ENCODE data around the gene FBXW2.
"Not testable (repeated sequence)": the region's sequence is repeated elsewhere in the genome, so short reads cannot be mapped to it uniquely, and the experiment has no call there.

FBXW2 gene

GRCh38 chr9:120792898-120793765 is at the start of gene FBXW2:
TSS of gene FBXW2 (minus strand) at chr9:120793416. CDS start at chr9:120788258, 5,158 bp downstream.
- DNase-seq = peak; percentile 82

DNA sequence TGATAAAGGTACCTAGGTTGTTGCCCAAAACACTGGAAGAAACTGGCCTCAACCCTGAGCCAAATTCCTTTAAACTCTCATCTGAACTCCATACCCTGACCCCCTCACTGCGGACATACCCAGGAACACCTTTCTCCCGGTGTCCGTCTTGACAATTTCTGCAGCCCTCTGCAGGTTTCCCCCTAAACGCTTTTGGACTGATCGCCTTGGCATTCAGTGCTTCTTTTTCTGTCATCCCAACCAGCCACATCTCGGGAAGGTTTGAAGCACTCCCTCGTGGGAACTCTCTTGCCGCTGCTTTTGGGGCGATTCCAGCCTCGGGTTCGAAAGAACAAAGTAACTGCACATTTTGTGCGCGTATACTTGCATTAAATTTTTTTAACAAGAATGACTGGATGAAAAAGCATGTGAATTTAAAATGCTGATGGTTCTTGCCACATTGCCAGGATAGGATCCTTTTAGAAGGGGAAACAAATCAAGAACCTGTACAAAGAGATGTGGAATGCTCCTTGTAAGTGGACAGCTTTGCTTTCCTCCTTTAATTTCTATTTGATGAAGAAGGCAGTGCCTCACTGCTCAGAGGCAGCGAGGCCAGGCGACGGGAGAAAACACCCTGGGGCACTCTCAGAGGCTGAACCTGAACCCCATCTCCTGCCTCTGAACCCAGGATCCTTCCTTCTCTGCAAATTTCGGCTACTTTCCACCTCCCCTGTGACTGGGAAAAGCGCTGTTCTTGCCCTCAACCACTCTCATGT is 48.9 kb upstream of the FBXW2 start:
- DNase-seq = no peak

- DNase-seq = no peak
Observed at GRCh38 chr9:120839146-120839545, 45.9 kb upstream of the FBXW2 start.

- DNase-seq = no peak
Observed at GRCh38 chr9:120837921-120838320, 44.7 kb upstream of the FBXW2 start.

DNA sequence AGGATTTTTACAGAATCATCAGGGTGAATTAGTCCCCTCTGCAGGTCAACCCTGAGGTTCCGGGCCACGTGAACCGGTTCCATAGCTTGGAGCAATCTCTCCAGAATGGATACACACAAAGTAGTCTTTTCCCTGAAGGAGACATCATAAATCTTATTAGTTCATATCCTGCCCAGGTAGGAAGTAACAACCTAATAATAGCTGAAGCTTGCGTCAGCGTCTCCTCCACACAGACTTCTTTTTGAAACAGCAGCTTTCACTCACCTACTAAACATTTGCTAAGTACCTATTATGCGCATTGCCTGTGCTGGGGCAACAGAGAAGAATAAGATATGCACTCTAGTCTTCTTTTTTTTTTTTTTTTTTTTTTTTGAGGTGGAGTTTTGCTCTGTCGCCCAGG is 40.1 kb upstream of the FBXW2 start:
- no peak for DNase-seq

DNA sequence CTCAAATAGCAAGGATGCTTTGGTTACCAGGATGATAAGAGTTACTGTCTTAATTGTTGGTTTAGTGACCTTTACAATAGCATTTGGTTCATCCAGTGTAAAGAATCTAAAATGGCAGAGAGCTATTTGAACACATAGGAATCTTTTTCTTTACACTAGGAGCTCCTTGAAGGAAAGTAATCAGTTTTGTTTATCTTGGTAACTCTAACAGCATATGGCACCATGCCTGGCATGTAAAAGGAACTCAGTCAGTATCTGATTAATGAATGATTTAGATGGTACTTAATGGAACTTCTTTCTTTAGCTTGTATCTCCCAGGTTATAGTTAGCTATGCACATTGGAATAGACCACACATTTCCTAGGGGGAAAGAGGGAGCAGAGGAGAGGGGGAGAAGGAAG is 39.6 kb upstream of the FBXW2 start:
- no peak for DNase-seq

DNA sequence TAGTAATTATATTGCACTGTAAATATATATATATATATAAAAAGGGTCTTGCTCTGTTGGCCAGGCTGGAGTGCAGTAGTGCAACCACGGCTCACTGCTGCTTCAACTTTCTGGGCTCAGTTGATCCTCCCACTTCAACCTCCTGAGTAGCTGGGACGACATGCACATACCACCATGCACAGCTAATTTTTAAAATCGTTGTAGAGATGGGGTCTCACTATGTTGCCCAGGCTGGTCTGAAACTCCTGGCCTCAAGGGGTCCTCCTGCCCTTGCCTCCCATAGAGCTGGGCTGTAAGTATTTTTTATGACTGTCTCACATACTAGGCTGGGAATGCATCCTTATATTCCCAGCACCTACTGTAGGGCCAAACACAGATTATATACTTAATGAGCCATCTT is 37.6 kb upstream of the FBXW2 start:
- no peak for DNase-seq

- no peak for DNase-seq
Observed at GRCh38 chr9:120830151-120830550, 36.9 kb upstream of the FBXW2 start.

DNA sequence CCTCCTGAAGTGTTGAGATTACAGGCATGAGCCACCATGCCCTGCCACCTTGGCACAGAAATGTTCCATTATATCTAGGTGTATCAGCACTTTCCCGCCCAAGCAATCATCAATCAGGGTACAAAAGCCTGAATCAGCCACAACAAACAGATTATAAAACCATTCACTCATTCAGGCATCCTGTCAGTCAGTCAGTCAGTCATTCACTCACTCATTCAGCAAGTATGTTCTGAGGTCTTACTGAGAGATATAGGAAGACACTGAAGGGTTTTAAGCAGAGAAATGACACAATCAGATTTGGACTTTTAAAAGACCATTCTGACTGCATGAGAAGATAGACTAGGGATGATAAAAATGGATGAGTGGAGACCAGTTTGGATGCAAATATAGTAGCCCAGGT is 36.4 kb upstream of the FBXW2 start:
- DNase-seq = no peak

DNA sequence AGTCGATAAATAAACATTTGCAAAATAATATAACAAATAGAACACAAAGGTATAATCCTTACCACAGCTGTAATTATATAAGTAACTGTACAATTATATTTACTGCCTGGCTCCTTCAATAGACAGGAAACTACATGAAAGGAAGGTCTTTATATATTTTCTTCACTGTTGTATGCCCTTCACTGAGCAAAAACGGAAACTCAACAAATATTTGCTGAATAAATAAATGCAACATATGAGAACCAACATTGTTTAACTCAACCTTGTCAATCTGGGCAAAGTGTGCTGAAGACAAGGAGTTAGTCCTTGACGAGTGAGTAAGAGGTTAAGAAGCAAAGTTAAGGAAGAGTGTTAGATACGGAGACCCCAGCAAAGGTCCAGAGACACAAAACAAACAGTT is 26.9 kb upstream of the FBXW2 start:
- DNase-seq = no peak

GRCh38 chr9:120818595-120818994 is 25.4 kb upstream of the FBXW2 start:
- DNase-seq = no peak

DNA sequence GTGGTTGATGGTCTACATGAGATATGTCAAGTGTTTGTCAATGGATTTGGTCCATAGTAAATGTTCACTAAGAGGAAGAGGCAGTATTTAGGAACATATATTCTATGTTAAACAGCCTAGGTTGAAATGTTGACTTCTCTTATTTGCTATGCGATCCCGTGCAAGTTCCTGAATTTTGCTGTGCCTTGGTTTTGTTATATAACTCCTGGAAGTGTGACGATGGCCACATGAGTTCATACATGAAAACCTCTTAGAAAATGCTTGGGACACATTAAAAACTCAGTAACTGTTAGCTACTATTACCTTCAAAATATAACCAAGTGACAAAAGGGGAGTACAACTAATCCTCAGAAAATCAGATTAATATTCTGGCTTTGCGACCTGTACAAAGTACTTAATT is 21.9 kb upstream of the FBXW2 start:
- no peak for DNase-seq

DNA sequence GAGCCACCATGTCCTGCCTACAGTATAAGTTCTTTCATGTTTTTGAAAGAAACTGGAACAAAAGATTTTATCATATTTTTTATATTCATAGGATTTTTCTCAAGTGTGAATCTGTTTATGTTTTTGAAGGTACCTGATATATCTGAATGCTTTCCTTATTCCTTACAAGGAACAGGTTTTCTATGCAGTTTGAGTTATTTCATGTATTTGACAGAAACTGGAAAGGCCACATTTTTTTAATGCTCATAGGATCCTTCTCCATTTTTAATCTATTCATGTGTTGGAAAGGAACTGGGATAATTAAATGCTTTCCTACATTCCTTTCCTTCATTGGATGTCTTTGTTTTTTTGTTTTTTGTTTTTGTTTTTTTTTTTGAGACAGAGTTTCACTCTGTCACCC is 15.7 kb upstream of the FBXW2 start:
- DNase-seq = no peak

DNA sequence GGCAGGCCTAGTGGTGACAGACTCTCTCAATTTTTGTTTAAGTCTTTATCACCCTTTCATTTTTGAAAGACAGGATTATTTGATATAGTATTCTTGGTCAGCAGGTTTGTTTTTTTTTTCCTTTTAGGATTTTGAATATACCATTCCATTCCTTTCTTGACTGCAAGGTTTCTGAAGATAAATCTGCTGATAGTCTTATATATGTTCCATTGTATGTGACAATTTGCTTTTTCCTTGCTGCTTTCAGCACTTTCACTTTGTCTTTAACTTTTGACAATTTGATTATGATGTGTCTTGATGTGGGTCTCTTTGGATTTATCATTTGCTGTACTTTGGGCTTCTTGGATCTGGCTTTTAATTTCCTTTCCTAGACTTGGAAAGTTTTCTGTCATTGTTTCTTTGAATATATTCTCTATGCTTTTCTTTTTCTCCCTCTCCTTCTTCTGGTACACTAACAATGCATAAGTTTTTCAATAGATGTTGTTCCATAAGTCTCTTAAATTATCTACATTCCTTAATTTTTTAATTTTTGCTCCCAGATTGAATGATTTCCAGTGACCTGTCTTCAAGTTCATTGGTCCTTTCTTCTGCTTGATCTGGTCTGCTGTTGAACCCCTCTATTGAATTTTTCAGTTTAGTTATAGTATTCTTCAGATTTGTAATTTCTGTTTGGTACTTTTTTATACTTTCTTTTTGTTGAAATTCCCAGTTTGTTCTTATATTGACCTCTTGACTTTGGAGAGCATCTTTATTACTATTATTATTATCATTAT is 14.6 kb upstream of the FBXW2 start:
- no peak for DNase-seq

- not testable (repeated sequence) for DNase-seq
Observed at GRCh38 chr9:120804784-120805363, 11.7 kb upstream of the FBXW2 start.

- DNase-seq = no peak
Observed at GRCh38 chr9:120801441-120801840, 8.2 kb upstream of the FBXW2 start.

- no peak for DNase-seq
Observed at GRCh38 chr9:120791161-120791560, 2.1 kb downstream of the FBXW2 start.

- DNase-seq = no peak
Observed at GRCh38 chr9:120787933-120788332, 5.3 kb downstream of the FBXW2 start.

DNA sequence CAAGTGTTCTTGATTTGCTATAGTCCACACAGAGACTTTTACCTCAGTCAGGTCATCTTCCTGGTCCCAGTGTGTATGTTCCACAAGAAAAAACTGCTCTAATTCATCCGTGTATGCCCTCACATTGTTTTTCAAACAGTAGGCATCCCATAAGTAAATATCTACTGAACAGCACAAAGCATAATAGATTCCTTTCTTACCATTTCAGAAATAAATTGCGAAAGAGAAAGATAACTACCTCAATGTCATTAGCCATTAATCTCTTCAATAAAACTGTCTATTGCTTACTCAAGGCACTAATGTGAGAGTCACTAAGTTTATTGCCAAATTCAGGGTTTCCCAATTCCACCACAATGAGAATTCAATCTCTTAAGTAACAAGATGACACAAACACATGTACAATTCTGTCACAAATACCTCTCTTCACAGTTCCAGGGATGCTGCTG is 9.6 kb downstream of the FBXW2 start:
- no peak for DNase-seq

GRCh38 chr9:120781236-120781635 is 12.0 kb downstream of the FBXW2 start:
- no peak for DNase-seq

- no peak for DNase-seq
Observed at GRCh38 chr9:120780367-120780766, 12.8 kb downstream of the FBXW2 start.

GRCh38 chr9:120779227-120779626 is 14.0 kb downstream of the FBXW2 start:
- no peak for DNase-seq

DNA sequence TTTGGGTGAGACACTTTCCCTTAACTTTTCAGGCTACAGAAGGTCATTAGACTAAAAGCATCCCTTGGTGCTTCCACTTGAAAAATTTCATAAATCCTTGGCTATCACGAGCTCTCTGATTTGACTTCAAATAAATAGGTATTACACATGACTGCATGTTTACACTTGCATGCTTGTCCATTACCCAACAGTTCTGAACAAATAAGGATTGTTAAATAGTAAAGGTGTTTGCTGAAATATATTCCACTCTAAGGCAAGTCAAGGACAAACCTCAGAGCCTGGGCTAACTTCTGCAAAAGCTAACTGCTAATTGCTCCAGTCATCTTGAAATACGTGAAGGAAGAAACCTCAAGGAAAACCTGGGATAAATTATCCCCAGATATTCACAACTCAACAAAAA is 14.5 kb downstream of the FBXW2 start:
- no peak for DNase-seq
